ENCODE results near the gene ADGRB2.

Gene ADGRB2

GRCh38 chr1:31683997-31684396, 80.1 kb downstream of the ADGRB2 start:
- H3K4me3 ChIP-seq (ENCODE audit: low read length): no peak overlapping the region
- TF ChIP-seq ZNF274 (IDR thresholded peaks at IDR 0.05; ENCODE audit: low read depth, low read length): no peak

- H3K4me3 ChIP-seq (ENCODE audit: low read length): no peak overlapping the region
- no peak for TF ChIP-seq ZNF274 (IDR thresholded peaks at IDR 0.05; ENCODE audit: low read depth, low read length)
Observed at GRCh38 chr1:31681415-31681814, 82.7 kb downstream of the ADGRB2 start.

- no peak for TF ChIP-seq ZNF274 (IDR thresholded peaks at IDR 0.05; ENCODE audit: low read depth, low read length)
- H3K4me3 ChIP-seq (ENCODE audit: low read length): no peak overlapping the region
Observed at GRCh38 chr1:31679676-31680230, 84.4 kb downstream of the ADGRB2 start.

- TF ChIP-seq ZNF274 (IDR thresholded peaks at IDR 0.05; ENCODE audit: low read depth, low read length): no peak
Observed at GRCh38 chr1:31679091-31679490, 85.0 kb downstream of the ADGRB2 start.

GRCh38 chr1:31678681-31679080, 85.5 kb downstream of the ADGRB2 start:
- H3K4me3 ChIP-seq (ENCODE audit: low read length): no peak overlapping the region
- TF ChIP-seq ZNF274 (IDR thresholded peaks at IDR 0.05; ENCODE audit: low read depth, low read length): no peak

More at GRCh38 chr1:31679091-31679490, 85.0 kb downstream of the ADGRB2 start:
- no peak overlapping the region for H3K4me3 ChIP-seq (ENCODE audit: low read length)

GRCh38 chr1:31677949-31678348, 86.2 kb downstream of the ADGRB2 start:
- TF ChIP-seq ZNF274 (IDR thresholded peaks at IDR 0.05; ENCODE audit: low read depth, low read length): no peak

GRCh38 chr1:31677401-31677800, 86.7 kb downstream of the ADGRB2 start:
- TF ChIP-seq ZNF274 (IDR thresholded peaks at IDR 0.05; ENCODE audit: low read depth, low read length): no peak
- H3K4me3 ChIP-seq (ENCODE audit: low read length): no peak overlapping the region

More at GRCh38 chr1:31677949-31678348, 86.2 kb downstream of the ADGRB2 start:
- H3K4me3 ChIP-seq (ENCODE audit: low read length): no peak overlapping the region
